ENCODE measurements around the gene MAS1L.

MAS1L gene

GRCh38 chr6:29509711-29510110, 22.0 kb upstream of the MAS1L start:
- DNase-seq: no peak

DNA sequence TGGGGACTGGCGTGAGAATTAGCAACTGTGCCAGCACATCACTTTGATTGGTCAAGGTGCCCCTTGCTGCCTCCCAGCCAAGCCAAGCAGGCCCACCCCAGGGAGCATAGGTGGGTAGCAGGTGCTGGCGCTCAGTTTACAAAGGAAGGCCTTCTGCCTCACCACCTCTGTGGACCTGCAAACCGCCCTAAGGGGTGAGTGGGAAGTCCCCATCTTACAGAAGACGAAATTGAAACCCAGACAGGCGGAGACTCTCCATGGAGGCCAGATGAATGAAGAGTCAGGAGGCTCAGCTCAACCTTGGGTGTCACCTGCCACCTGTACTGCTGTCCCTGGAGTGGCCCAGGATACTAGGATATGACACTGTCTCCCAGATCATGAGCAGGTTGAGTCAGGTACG, 21.5 kb upstream of the MAS1L start:
- DNase-seq: no peak

DNA sequence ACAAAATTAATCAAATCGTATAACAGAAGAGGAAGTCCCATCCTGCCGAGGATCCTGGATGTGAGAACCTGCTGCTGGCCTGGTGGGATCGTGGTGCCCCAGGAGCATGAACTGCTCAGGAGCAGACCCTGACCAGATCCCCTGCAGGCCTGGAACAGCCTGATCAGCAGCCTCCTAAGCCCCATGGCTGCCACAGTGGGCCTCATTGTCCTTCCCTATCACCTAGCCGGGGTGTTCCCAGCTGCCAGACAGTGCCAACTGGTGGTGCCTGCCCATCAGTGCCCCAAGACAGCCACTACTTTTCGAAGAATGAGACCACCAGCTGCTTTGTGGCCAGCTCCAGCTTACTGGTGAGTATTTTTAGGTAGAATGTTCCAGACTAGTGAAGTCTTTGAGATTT, 19.6 kb upstream of the MAS1L start:
- DNase-seq: no peak

GRCh38 chr6:29506446-29507067, 18.8 kb upstream of the MAS1L start:
- no peak for DNase-seq

DNA sequence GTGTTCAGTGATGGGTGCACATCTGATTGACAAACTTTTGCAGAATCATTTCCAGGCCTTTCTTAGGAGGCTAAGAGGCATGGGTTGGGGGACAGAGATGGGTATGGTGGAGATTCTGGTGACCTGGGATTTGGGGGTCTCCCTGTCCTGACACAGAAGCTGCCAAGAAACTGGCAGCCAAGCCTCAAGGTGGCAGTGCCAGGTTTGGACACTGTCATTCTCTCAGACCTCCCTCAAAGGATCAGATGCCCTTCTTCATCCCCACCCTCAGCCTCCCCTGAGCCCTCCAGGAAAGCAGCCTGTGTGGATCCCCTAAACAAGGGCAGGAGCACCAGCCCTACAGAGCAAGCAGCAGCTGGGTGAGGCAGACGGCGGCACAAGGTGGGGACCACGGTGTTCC, 18.1 kb upstream of the MAS1L start:
- DNase-seq: no peak

DNA sequence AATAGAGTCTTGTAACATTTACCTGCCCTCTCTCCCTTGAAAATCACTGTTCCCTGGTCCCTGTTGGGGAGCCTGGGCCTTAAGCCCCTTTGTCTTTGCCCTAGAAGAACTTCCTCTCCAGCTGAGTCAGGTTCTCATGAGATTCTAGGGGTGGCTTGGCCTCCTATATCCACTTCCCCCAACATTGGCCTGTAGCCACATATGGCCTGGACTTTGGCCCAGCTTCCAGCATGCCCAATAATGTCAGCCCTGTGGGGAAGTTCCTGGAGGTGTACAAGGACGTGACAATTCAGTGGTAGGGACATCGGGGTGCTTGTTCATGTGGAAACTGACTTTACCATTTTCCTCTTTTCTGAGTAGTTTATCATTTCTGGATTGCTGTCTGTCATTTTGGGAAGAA, 17.2 kb upstream of the MAS1L start:
- no peak for DNase-seq

GRCh38 chr6:29502597-29502996, 14.8 kb upstream of the MAS1L start:
- DNase-seq: no peak

DNA sequence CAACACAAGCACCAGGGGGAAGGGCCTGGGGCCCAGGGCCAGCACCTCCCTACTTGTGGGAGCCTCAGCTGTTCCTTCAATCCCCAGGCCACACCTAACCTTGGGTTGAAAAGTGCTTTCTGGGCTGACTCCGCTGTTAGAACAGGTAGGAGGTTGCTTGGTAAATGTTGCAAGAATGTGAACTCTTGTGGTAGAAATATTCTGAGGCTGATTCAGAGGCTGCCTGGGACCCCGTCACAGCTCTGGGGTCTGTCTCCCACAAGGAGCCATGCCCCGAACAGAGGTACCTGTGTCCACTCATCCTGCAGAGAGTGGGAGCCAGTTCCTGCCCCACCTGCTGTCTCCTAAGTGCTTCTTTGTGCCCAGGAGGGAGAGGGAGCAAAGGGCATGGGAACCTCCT, 14.4 kb upstream of the MAS1L start:
- DNase-seq: no peak

DNA sequence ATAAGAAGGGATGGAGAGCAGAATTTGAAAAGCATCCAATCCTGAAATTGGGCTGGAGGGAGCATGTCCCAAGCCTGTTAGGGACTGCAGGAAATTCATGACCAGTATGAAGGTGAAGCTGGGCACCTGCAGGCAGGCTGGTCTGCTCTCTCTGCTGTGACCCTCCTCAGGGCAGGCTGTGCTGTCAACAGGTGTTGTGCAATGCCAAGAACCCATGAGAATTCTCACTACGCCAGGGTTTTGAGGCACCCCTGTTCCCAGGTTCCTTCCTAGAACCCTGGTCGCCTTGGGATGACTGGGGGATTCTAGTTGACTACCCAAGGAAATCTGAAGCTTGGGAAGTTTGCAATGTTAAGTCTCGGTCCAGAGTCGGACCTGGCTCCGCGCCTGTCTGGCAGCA, 13.3 kb upstream of the MAS1L start:
- DNase-seq: no peak

DNA sequence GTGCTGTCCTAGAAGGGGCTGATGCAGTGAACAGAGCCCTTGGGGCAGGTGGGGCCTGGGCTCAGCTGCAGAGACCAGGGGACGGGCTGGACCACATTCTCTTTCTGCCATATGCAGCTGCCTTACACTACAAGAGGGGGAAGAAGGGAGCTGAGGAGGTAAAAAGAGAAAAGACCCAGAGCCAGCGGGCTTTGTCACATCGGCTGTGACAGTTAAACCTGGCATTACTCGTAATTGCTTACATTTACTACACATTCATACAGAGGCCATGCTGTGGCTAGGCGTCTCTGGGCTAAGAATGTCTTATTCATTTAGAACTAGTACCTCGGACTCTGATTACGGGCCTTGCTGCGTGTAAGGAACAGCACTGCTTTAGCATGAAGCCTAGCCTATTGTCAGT, 12.8 kb upstream of the MAS1L start:
- DNase-seq: no peak

DNA sequence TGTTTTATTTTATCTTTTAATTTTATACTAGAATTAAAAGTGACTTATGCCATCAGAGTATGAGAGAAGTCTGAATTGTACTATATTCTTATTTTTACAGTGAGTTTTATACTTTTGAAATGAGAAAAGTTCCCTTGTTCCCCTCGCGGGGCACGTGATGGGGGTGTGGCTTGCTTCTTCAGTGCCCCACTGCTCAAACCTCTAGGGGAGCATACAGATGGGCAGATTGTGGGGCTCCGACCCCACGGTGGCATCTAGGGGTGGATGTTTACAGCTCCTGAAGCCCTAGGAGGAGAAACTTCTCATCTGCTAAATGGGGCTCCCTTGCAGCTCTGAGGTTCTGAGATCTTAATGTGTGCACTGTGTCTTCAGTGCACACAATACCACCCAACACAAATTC, 11.9 kb upstream of the MAS1L start:
- no peak for DNase-seq

- no peak for DNase-seq
These were observed 9.2 kb upstream of the MAS1L start for GRCh38 chr6:29496961-29497360.

DNA sequence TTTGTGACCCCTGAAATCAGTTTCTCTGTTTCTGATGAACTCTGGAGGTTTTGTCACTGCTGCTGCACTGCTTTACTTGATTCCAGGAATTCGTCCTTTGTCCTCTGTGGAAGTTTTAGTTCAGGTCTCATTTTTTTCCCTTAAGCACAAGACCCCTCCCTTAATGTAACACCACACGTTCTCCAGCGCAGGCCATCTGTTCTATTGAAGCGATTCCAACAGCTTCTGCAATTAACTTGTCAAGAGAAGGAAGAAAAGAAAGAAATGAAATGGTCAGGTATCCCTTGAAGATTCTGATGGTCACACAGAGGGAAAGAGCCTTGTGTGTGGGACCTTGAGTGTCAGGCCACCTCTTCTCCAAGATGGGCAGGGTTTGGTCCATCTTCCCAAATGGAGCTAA, 7.8 kb upstream of the MAS1L start:
- no peak for DNase-seq

DNA sequence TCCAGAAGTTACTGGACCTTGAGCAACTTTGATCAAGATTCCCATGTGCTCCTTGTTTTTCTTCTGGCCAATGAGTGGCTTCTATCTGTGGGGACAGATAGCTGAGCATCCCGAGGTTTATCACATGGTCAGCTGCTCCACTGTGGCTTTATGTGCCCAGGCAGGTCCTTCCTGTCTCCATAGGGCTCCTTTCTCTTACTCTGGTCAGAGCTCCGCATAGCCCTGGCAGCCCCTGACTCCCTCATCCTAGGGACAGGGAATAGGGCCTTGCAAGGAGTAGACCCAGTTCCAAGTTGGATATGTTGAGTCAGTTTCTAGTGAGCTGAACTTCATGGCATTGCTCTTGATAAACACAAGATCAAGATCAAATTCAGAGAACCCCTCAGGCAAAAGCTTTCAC, 6.4 kb upstream of the MAS1L start:
- no peak for DNase-seq

DNA sequence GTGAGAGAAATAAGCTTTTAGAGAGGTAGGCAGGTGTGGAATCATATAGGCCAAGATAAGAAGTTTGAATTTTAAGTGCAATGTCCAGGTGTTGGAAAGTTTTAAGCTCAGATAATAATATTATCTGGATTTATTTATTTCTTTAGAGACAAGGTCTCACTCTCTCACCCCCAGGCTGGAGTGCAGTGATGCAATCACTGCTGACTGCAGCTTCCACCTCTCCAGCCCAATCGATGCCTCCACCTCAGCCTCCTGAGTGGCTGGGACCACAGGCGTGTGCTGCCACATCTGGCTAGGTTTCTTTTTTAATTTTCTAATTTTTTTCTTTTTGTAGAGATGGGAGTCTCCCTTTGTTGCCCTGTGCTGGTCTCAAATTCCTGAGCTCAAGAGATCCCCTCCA, 5.5 kb upstream of the MAS1L start:
- DNase-seq: no peak

- no peak for DNase-seq
These were observed 3.8 kb upstream of the MAS1L start for GRCh38 chr6:29491574-29491973.

DNA sequence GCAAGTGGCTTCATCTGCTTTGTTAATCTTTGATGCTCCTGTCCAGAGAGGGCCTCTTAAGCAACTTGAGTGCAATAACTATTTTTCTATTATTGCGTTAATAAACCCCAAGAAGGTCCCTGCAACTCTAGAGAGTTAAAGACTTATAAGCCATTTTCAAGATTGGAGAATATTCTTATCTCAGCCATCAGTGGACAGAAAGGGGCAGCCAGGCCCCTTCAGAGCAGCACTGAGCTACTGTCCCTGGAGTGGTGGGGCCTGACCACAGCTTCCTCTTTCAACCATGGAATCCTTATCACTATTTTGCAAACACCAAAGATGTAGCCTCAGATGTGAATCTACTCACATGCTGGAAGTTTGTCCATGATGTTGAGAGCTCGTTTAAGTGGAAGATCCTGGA, 2.8 kb upstream of the MAS1L start:
- no peak for DNase-seq

- no peak for DNase-seq
These were observed 2.3 kb upstream of the MAS1L start for GRCh38 chr6:29490055-29490454.

GRCh38 chr6:29489286-29489685, 1.5 kb upstream of the MAS1L start:
- DNase-seq: no peak

- DNase-seq: no peak
These were observed 1.1 kb upstream of the MAS1L start for GRCh38 chr6:29488874-29489273.

- DNase-seq: no peak
These were observed 625 bp downstream of the MAS1L start for GRCh38 chr6:29487131-29487530.

GRCh38 chr6:29486577-29486976, 1.2 kb downstream of the MAS1L start:
- no peak for DNase-seq

- DNase-seq: no peak
These were observed 4.0 kb downstream of the MAS1L start for GRCh38 chr6:29483735-29484134.

DNA sequence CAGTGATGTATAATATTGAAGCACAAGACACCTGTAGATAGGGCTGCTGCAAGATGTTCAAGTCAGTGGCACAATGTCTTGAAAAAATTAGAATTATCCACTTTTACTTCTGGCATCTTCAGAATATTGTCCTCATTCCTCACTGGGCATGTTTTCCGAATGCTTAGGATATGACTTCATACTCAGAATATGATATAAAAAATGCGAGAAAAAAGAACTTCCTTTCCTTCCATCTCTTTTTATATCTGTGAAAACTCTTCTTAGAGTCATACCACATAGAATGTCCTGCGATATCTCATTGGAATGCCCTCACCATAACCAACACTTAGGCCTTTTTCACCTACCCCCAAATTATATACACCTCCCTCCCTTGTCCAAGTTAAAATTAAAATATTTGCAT, 4.6 kb downstream of the MAS1L start:
- no peak for DNase-seq

- DNase-seq: no peak
These were observed 8.2 kb downstream of the MAS1L start for GRCh38 chr6:29479560-29479959.

DNA sequence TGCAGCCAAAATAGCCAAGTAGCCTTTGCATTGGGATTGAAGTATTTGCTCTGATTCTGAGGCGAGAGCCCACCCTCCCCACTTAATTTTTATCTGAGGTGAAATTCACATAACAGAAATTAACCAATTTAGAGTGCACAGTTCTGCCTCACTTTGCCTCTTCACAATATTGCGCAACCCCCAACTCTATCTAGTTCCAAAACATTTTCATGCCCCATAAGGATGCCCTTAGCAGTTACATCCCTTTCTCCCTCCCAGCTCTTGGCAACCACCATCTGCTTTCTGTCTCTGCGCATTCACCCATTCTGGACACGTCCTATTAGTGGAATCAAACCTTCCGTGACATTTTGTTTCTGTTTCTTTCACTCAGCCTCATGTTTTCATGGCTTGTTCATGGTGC, 9.0 kb downstream of the MAS1L start:
- DNase-seq: no peak

Data from NCI-H1436 (cell line).